Choroid plexus epithelial cell (primary cell): ENCODE measurements around the gene MYCN.
"Not testable (repeated sequence)": the region's sequence is repeated elsewhere in the genome, so short reads cannot be mapped to it uniquely, and the experiment has no call there.

Source experiments
- DNase-seq: peaks from one replicate; pipeline ENCODE4 v3.0.0-alpha.2; 2010; ENCODE audit warnings: low read depth
- H3K4me3 ChIP-seq: 2 replicates; pipeline ENCODE4 v1.5.1; 2011; ENCODE audit warnings: low read depth, mild to moderate bottlenecking, control low read depth, low read length, moderate library complexity
- TF ChIP-seq, protein P1 (sequence below): conservative IDR thresholded peaks from 2 replicates; pipeline ENCODE4 v1.5.1; 2011; ENCODE audit warnings: low read depth, mild to moderate bottlenecking, control low read depth, inconsistent platforms, low read length, moderate library complexity

MYCN gene

DNA sequence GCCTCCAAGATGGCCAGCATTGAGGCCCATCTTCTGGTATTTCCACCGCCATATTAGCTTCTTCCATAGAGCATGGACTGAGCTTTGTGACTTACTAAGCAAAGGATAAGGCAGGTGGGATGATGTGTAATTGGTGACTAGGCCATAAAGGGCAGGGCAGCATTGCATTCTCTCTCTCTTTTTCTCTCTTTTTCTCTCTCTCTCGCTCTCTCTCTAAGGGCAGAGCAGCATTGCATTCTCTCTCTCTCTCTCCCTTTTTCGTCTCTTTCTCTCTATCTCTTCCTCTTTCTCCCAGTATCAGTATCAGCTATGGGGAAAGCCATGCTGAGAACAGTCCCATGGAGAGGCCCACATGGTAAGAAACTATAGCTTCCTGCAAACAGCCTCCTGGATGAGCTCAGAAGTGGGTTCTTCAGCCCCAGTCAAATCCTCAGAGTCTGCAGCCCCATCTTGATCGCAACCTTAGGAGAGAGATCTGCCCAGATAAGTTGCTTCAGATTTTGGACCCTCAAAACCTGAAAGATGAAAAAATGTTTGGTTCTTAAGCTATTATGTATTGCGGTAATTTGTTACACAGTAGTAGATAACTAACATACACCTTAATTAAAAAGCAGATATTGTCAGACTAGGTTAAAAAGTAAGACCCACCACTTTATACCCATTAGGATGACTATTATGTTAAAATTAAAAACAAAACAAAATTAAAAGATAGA is 39.1 kb upstream of the MYCN start:
- no peak overlapping the region for H3K4me3 ChIP-seq
- TF ChIP-seq, protein P1, sequence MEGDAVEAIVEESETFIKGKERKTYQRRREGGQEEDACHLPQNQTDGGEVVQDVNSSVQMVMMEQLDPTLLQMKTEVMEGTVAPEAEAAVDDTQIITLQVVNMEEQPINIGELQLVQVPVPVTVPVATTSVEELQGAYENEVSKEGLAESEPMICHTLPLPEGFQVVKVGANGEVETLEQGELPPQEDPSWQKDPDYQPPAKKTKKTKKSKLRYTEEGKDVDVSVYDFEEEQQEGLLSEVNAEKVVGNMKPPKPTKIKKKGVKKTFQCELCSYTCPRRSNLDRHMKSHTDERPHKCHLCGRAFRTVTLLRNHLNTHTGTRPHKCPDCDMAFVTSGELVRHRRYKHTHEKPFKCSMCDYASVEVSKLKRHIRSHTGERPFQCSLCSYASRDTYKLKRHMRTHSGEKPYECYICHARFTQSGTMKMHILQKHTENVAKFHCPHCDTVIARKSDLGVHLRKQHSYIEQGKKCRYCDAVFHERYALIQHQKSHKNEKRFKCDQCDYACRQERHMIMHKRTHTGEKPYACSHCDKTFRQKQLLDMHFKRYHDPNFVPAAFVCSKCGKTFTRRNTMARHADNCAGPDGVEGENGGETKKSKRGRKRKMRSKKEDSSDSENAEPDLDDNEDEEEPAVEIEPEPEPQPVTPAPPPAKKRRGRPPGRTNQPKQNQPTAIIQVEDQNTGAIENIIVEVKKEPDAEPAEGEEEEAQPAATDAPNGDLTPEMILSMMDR: no peak
- no peak for DNase-seq

DNA sequence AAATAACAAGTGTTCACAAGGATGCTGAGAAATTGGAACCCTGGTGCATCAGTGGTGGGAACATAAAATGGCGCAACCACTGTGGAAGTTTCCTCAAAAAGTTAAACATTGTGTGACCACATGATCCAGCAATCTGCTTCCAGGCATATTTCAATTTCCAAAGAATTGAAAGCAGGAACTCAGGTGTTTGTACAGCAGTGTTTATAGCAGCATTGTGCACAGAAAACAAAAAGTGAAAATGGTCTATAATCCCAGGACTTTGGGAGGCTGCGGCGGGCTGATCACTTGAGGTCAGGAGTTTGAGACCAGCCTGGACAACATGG is 38.6 kb upstream of the MYCN start:
- H3K4me3 ChIP-seq: no peak overlapping the region
- no peak for DNase-seq
- TF ChIP-seq, protein P1: no peak

DNA sequence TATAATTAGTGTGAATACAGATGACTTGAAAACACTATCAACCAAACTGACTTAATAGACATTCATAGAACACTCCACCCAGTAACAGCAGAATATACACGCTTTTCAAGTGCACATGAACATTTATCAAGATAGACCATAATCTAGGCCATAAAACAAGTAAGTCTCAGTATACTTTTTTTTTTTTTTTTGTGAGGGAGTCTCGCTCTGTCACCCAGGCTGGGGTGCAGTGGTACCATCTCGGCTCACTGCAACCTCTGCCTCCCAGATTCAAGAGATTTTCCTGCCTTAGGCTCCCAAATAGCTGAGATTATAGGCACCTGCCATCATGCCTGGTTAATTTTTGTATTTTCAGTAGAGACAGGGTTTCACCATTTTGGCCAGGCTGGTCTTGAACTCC is 36.4 kb upstream of the MYCN start:
- not testable (repeated sequence) for H3K4me3 ChIP-seq, DNase-seq

DNA sequence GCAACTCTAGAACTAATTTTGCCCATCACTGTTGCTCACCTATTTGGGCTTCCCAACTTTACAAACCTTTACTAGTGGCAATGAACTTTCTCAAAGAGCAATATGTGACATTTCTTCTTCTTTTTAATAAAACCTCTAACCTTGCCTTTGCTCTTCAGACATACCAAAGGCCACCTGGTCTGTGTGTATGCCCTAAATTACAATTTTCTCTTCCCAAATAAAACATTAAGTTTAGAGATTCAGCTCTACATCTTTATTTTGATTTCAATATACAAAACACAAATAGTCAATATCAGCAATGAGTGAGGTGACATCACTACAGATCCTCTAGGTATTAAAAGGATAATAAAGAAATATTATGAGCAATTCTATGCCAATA is 35.1 kb upstream of the MYCN start:
- no peak for DNase-seq
- H3K4me3 ChIP-seq: no peak overlapping the region
- TF ChIP-seq, protein P1: no peak

- DNase-seq: no peak
- TF ChIP-seq, protein P1: no peak
- H3K4me3 ChIP-seq: no peak overlapping the region
Measured at GRCh38 chr2:15905986-15906491, 34.3 kb upstream of the MYCN start.

- no peak for DNase-seq
- TF ChIP-seq, protein P1: no peak
- H3K4me3 ChIP-seq: no peak overlapping the region
Measured at GRCh38 chr2:15906778-15907177, 33.6 kb upstream of the MYCN start.

DNA sequence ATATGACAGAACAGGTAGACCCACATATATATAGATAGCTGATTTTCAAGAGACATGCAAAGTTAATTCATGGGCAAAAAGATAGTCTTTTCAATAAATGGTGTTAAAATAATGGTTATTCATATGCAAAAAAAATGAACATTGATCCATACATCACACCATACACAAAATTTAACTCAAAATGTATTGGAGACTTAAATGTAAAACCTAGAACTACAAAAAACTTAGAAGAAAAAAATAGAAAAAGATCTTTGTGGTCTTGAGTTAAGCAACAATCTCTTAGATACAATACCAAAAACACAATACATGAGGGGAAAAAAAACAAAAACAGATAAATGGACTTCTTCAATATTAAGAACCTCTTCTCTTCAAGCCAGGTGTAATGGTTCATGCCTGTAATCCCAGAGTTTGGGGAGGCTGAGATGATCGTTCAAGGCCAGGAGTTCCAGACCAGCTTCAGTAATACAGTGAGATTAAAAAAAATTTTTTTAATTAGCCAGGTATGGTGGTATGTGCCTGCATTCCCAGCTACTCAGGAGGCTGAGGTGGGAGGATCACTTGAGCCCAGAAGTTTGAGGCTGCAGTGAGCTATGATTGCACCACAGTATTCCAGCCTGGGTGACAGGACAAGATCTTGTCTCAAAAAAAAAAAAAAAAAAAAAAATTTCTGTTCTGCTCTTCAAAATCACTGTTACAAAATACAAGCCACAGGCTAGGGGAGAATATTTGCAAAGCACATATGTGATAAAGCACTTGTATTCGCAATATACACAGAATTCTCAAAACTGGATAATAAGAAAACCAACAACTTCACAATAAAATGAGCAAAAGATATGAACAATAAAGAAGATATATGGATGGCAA is 32.7 kb upstream of the MYCN start:
- no peak for DNase-seq
- TF ChIP-seq, protein P1: no peak

More for the DNA sequence above, 32.7 kb upstream of the MYCN start:
- H3K4me3 ChIP-seq: no peak overlapping the region
